Suppressor macrophage treated with lipopolysaccharide for 4 hours (primary cell): ENCODE results near the gene GTF3C1.
"Not testable (repeated sequence)": the region's sequence is repeated elsewhere in the genome, so short reads cannot be mapped to it uniquely, and the experiment has no call there.

Experiments used
- DNase-seq: peaks from one replicate; pipeline ENCODE4 v3.0.0-alpha.2; 2020

Gene GTF3C1

DNA sequence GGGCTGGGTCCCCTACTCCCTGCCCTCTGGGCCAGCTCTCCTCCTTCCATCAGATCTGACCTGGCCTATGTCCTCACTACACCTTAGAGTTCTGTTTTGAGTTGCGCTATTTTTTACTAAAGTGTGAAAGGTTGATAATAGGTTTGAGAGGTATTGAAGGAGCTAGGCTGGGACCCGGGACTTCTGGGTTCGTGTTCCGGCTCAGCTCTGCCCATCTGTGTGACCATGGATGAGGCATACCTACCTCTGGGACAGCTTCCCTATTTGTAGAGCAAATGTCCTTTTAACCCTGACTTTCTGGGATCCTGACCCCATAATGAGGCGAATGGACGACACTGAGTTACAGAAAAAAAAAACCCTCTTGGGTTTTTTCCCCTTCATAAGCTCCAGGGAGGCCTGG, 111.8 kb downstream of the GTF3C1 start:
- DNase-seq: no peak

DNA sequence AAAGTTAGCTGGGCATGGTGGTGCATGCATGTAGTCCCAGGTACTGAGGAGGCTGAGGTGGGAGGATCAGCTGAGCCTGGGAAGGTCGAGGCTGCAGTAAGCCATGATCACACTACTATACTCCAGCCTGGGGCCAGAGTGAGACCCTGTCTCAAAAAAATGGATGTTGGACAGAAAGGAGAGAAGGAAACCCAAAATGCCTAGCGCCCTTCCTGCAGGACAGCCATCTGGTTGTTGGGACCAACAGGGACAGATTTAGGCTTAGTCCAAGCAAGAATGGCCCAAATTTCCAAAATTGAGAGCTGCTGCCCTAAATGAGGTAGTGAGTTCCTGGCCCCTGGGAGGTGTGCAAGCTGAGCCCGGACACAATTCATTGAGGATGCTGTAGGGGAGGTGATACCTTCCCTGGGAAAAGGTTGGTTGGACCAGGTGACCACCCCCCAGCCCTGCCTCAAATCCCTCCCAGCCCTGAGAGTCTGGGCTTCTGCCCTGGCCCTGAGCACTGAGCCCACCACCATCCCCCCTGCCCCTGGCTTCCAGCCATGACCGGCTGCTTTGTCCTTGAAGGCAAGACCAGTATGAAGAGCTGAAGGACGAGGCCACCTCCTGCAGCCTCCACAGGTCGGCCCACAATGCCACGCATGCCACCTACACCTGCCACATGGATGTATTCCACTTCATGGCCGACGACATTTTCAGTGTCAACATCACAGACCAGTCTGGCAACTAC, 112.6 kb downstream of the GTF3C1 start:
- DNase-seq: no peak

DNA sequence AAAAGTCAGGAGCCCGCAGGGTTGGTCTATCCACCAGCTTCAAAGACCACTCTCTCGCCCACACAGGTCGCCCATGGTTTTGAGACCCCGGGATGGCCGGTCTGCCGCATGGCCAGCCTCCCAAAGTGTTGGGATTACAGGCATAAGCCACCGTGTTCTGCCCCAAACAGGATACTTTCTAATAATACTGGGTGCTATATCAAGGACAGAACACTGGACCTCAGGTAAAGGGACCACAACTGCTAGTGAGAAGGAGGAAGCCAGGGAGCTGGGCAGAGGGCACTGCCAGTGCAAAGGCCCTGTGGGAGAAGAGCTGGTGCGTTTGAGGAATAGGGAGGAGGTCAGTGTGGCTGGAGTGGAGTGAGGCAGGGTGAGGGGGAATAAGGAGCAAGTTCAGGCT, 113.6 kb downstream of the GTF3C1 start:
- DNase-seq: no peak

DNA sequence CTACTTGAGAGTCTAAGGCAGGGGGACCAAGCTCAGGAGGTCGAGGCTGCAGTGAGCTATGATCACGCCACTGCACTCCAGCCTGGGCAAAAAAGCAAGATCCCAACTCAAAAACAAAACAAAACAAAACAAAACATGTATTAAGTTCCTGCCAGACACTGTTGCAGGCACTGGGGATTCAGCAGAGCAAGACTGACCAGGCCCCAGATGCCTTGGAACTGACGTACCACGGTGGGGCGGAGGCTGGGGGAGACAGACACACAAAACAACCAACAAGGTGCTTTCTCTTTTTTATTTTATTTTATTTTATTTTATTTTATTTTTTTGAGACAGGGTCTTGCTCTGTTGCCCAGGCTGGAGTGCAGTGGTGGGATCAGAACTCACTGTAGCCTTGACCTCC, 114.6 kb downstream of the GTF3C1 start:
- DNase-seq: not testable (repeated sequence)

DNA sequence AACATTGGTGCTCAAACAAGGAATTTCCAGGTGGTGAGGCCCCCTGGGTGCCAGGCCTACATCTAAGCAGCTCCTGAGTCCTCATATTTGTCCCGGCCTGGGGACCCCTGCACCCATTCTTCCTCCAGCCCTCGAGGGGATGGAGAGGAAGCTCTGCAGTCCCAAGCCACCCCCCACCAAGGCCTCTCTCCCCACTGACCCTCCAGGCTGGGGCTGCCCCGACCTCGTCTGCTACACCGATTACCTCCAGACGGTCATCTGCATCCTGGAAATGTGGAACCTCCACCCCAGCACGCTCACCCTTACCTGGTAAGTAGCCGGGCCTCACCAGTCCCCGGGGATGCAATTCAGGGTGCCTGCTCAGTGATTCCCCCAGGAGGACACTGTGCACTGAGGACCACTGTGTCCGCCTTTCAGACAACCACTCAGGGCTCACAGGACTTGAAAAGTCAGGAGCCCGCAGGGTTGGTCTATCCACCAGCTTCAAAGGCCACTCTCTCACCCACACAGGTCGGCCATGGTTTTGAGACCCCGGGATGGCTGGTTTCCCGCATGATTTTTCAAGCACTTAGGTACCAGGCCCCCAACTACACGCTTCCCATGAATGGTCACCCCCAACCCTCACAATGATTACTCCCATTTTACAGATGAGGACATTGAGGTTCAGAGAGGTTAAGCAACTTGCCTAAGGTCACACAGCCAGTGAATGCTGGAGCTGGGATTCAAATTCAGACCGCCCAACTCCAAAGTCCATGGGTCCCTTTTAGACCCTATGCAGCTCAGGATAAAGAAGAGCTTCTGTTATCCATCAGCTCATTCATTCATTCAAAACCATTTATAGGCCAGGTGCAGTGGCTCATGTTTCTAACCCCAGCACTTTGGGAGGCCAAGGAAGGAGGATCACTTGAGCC, 115.3 kb downstream of the GTF3C1 start:
- no peak for DNase-seq

DNA sequence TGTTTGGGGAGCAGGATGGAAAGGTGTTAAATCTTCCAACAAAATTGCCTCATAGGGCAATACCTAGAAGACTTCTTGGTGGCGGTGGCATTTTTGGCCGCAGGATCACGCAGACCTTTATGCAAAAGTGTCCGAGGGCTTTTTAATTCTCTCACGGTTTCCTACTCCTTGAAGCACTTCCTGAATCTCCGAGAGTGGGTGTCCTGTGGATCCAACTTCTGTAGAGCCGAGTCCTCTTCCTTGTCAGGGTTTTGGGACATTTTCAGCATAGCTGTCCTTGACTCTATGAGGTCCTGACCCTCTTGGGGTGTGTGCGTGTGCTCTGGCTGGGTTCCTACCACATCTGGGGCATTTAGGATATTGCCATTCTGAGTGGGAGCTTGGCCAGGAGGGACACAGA, 116.1 kb downstream of the GTF3C1 start:
- no peak for DNase-seq

DNA sequence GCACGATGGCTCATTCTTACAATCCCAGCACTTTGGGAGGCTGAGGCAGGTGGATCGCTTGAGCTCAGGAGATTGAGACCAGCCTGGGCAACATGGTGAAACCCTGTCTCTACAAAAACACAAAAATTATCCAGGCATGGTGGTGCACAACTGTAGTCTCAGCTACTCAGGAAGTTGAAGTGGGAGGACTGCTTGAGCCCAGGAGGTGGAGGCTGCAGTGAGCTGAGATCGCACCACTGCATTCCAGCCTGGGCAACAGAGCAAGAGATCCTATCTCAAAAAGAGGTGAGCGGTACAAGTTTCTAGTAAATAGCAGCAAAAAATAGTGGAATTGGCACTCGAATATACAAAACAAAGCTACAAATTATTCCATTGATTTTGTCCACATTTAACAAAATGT, 116.5 kb downstream of the GTF3C1 start:
- DNase-seq: not testable (repeated sequence)

DNA sequence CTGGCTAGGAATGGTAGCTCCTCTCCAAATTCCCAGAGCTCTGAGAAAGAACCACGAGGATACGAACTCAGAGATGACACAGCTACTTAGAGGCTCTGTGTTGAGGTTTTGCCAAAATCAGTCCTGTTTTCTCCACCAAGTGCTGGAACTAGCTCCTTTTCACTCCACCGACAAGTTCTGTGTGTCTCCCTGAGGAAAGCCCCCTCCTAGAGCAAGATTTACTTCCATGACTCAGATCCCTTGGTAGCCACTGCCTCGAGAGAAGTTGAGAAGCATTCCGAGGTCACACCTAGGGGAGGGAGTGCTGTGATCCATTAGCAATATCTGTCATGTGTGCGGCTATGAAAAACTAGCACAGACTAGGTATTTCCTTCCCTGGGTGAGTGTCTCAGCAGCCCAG, 117.2 kb downstream of the GTF3C1 start:
- peak; percentile 52 for DNase-seq

DNA sequence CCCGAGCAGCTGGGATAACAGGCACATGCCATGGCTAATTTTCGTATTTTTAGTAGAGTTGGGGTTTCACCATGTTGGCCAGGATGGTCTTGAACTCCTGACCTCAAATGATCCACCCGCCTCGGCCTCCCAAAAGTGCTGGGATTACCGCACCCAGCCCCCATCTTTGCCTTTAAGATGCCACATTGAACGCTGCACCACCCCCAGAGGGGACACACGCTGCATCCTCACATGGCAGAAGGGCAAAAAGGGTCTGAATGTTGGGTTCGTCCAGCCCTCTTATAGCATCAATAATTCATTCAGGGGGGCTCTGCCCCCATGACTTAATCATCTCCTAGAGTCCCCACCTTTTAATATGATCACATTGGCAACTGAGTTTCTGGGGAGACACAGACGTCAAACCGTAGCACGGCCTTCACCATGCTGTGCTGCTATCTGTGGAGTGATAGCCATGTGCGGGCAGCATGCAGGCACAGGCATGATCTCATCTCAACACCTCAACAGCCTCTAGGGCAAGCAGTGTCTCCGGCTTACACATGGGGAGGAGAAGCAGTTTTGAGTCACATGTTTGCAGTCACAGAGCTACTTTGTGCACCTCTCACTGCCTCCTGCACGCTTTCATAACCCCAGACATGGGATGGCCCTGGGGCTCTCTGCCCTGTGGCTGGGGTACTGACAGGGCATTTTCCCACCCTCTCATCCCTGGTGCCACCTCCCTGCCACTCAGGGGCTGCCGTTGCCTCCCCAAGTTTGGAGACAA, 117.8 kb downstream of the GTF3C1 start:
- DNase-seq: no peak

DNA sequence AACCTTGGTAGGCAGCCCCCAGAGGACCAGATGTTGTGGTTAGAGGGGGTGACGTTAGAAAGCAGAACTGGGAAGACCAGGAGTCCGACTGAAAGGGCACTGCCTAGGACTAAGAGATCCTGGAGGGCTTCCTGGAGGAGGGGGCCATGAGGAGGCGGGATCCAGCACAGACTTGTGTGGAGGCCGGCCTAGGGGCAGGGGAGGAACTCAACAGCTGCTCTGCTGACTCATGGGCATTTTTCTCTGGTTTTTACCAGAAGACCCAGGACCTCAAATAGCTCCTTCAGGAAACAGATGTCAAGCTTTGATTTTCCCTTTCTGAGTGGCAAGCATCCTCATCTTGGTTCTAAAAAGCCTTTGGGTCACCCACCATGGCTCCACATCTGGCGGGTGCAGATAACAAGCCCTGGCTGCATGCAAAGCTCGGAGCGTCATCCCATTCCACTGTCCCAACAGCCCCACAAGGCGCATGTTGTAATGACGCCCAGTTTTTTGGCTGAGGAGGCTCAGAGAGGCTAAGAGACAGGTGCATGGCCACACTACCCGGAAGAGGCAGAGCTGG, 118.7 kb downstream of the GTF3C1 start:
- peak; percentile 83 for DNase-seq

DNA sequence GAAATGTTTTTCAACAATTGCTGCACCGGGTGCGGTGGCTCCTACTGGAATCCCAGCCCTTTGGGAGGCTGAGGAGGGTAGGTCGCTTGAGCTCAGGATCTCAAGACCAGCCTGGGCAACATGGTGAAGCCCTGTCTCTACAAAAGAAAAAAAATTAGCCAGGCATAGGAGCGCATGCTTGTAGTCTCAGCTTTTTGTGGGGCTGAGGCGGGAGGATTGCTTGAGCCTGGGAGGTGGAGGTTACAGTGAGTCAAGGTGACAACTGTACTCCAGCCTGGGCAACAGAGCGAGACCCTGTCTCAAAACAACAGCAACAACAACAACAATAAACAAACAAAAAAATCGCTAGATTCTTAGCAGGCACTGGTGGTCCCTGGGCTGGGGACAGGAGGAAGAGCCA, 119.2 kb downstream of the GTF3C1 start:
- DNase-seq: no peak

DNA sequence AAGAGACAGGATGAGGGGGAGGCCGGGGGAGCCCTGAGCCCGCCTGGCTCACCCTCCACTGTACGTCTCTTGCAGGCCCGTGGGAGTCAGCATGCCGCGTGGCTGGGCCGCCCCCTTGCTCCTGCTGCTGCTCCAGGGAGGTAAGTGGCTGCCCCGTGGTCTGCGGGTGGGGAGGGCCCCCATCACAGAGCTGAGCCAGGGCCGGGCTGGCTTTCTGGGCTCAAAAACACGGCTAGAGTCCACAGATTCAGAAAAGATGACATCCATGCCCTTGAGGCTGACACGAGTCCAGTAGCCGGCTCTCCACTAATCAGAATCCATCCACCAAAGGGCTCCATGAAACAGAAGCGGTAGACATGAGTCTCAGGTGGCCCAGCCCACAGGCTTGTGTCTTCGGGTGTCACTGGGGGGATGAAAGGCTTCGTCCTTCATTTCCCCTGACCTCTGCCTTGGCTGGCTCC, 119.7 kb downstream of the GTF3C1 start:
- DNase-seq: no peak

DNA sequence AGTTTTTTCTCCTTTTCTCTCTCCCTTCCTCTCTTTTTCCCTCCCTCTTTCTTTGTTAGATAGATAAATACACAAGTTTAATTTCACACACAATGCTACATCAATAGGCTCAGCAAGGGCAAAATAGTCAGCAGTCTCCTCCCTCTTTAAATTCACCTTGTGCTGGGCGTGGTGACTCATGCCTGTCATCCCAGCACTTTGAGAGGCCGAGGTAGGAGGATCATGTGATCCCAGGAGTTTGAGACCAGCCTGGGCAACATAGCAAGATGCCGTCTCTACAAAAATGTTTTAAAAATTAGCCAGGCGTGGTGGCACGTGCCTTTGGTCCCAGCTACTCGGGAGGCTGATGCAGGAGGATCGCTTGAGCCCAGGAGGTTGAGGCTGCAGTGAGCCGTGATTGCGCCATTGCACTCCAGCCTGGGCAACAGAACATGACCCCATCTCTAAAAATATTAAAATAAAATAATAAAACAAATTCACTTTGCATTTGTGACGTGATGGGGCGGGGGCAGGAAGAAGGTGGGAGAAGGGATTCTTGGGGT, 120.3 kb downstream of the GTF3C1 start:
- DNase-seq: no peak

DNA sequence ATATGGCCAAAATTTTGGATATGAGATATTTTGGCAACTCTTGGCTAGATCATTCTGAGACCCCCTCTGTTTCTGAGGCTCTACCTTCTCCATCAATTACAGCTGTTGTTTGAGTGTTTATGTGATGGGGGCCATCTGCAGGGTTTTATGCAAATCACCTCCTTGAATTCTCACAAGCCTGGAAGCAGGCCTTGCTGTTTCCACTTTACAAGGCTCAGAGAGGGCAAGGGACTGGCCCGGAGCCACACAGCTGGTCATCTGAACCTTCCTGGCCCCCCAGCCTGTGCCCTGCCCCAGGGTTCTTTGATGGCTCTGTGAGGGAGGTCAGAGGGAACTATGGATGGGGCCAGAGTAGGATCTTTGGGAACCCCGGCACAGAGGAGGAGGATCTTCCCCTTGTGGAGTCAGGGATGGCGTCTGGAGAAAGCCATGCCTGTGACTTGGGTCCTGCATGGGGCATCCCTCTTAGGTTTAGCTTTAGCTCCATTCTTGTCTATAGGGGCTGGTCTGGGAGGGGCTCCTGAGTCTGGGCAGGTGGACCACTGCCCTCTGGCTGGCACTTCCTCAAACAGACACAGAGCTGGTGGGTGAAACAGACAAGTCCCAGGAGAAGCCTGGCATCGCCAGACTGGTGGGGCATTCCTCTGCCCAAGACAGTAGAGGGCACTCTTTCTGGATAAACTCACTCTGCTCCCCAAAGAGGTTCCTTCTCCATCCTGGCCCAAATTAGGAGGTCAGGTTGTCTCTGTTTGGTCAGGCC, 121.5 kb downstream of the GTF3C1 start:
- DNase-seq: no peak

DNA sequence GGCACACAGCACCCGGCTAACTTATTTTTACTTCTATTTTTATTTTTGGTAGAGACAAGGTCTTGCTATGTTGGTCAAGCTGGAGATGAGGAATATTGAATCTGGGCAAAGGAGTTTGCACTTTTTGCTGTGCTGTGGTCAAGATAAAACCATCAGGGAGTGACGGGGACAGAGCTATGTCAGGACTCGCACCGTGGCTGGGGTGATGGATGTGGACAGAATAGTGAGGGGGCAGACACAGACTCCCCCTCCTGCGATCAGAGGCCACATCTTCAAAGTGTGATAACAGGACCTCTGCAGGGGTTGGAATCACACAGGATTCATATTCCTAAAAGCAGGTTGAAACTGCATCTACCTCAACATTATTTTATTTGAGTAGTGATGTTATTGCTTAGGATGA, 122.2 kb downstream of the GTF3C1 start:
- no peak for DNase-seq

DNA sequence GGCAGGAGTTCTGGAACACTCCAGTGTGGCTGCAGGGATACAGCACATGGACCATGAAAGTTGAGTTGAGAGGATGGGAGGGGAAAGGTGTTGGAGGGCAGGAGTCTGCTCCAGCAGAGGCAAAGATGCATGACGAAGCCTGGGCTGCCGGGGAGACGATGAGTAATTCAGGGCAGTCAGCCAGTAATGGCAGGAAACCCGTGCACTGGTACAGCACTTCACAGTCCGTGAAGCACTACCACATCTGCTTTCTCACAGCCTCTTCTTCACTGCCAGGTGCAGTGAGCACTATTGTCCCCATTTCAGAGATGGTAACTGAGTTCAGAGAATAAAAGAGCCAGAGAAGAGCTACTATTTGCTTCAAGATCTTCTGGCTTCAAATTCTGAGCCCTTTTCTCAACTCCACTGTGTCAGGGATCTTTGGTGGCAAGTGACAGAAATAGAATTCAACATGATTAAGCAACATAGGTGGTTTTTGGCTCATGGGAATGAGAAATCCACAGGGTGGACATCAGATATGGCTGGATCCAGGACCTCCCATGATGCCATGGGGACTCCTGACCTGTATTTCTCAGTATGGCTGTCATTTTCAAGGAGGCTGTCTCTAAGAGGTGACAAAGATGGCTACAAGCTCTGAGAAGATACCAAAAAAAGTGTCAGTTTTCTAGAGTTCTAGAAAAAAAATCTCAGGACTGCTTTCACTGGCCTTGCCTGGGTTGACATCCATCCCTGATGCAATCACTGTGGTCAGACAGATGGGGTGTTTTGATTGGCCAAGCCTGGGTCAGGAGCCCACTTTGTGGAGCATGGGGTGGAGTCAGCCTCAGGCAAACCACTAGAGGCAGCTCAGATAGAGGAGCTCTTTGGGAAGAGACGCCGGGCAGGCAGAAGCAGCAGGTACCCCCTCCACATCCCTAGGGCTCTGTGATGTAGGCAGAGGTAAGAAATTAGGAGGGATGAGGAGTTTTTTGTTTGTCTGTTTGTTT, 123.0 kb downstream of the GTF3C1 start:
- peak; percentile 83 for DNase-seq

DNA sequence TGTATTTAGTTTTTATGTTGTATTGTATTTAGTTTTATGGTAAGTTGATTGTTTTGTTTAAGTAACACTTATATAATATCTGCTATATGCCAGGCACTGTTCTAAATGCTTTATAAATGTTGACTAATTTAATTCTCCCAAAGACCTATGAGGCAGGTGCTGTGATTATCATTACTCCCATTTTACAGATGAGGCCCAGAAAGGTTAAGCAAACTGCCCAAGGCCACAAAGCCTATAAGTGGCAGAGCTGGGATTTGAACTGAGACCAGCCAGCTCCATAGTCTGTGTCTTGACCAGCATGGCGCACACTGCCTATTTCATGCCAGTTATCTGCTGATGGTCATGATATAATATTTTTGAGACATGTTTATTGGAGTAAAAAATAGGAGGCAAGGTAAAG, 123.8 kb downstream of the GTF3C1 start:
- DNase-seq: no peak

DNA sequence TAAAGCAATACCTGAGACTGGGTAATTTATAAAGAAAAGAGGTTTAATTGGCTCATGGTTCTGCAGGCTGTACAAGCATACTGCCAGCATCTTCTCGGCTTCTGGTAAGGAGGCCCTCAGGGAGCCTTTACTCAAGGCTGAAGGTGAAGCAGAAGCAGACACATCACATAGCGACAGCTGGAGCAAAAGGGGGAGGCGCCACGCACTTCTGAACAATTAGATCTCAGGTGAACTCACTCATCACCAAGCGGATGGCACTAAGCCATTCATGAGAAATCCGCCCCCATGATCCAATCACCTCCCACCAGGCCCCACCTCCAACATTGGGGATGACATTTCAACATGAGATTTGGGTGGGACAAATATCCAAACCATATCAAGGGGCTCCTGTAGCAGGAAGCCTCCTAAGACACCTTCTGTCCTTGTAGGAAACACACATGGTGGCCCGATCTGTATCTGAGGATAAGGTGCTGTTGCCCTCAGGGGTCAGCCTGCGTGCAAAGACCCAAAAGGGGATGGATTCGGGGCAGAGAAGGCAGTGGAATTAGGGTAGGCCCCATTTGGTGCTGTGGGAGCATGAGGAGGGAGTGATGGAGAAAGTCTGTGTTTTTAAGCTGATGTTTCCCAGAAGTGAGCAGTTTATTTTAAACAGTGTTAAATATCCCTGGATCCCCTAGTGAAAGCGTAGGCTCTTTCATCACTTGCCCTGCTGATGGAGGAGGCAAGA, 124.8 kb downstream of the GTF3C1 start:
- DNase-seq: no peak

DNA sequence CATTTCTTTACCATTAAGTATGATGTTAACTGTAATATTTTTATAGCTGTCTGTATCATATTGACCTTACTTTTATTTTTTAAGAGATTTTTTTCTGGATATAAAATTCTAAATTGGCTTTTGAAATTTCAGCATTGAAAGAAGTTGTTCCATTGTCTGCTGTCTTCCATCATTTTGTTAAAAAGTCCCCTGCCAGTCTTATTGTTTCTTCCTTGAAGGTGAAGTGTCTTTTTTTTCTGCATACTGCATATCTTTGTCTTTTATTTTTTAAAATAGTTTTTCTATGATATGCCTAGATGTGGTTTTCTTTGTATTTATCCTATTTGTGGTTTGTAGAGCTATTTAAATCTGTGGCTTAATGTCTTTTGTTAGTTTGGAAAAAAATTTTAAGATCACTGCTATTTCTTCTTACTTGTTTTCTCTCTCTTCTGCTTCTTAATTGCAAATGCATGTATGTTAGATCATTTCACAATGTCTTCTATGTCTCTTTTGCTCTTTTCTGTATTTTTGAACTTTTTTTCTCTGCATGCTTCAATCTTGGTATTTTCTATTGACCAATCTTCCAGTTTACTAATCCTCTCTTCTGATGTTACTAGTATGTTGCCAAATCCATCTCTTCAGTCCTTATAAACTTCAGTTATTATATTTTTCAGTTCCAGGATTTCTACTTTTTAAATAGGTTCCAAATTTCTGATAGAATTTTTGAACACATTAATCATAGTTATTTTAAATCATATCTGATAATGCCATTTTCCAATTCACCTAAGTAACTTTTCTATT, 127.6 kb downstream of the GTF3C1 start:
- no peak for DNase-seq
